ENCODE measurements around the gene SH2B3.

- TF ChIP-seq CTCF (conservative IDR thresholded peaks at IDR 0.05) (no peak), EZH2 (IDR thresholded peaks at IDR 0.05; ENCODE audit: low read depth) (no peak)
Observed at GRCh38 chr12:111458546-111459172, 52.9 kb downstream of the SH2B3 start.
